K562 (cell line): ENCODE results near the gene CEACAM7. TPM values are rescaled to one million over a fixed set of nuclear protein-coding genes. Genes with fewer than 3 reads are reported as not detected.

Source experiments
- ATAC-seq: fragments of 200-7000 bp; cut with Tn5 transposase; 3 replicates; pipeline ENCODE4 v1.9.1; 2020; ENCODE audit warnings: moderate library complexity
- BruUV-seq: library from RNA; stranded (reverse); fragments of 400-500 nt; replicated peaks from 2 replicates; lab custom pipeline; 2021; lab: Mats Ljungman, UMichigan
- CTCF ChIA-PET: fragments of 300-600 bp; formaldehyde crosslinking; extraction: SDS; loops from one replicate; lab custom pipeline; 2021; ENCODE audit warnings: low intra/inter-chr PET ratio; lab: Yijun Ruan, JAX
- POLR2A ChIA-PET: fragments of 300-600, 350-650 bp; sonication (Branson Sonifier 250); formaldehyde crosslinking; extraction: SDS; loops from one replicate; lab custom pipeline; 2021; ENCODE audit warnings: antibody characterized with exemption, inconsistent platforms; lab: Yijun Ruan, JAX
- DNase-seq, 4 experiments: peaks; one replicate each; pipeline versions ENCODE4 v3.0.0 to v3.0.0-alpha.2; 2011 to 2018; ENCODE audit warnings: low spot score in 3 of 4, mixed read lengths in 3 of 4; ENCODE audit errors: extremely low read depth in 1 of 4
- FAIRE-seq: peaks from 2 replicates; lab custom pipeline; 2011; peaks lifted over from hg19 to GRCh38; lab: Jason Lieb, UNC
- H2AFZ ChIP-seq: 2 replicates; pipeline ENCODE4 v1.6.0; 2011; ENCODE audit warnings: low read depth, low read length, control low read depth, inconsistent platforms
- H3K27ac ChIP-seq: fragments of 200-600 bp; 3 replicates; pipeline ENCODE4 v1.8.0; 2011; ENCODE audit warnings: low read depth, mild to moderate bottlenecking, control low read depth, inconsistent platforms, low read length, moderate library complexity, mixed read lengths; ENCODE audit errors: extremely low read depth
- H3K27me3 ChIP-seq, 2 experiments: fragments of 300-600 bp in 1 of 2; 2 replicates in 1 of 2; 3 replicates in 1 of 2; pipeline versions ENCODE4 v1.6.0 to v1.8.0; 2011; ENCODE audit warnings: inconsistent platforms in 2 of 2, low read length in 2 of 2, mild to moderate bottlenecking in 1 of 2, mixed read lengths in 1 of 2, moderate library complexity in 1 of 2; ENCODE audit not compliant: control insufficient read depth in 2 of 2, insufficient read depth in 2 of 2
- H3K36me3 ChIP-seq: fragments of 300-600 bp; 3 replicates; pipeline ENCODE4 v1.8.0; 2011; ENCODE audit warnings: mild to moderate bottlenecking, low read length, inconsistent platforms; ENCODE audit not compliant: control insufficient read depth, insufficient read depth
- H3K4me1 ChIP-seq, 2 experiments: fragments of 200-600 bp in 1 of 2; replicated peaks in 1 of 2; 2 replicates in 1 of 2; 3 replicates in 1 of 2; pipeline versions ENCODE4 v1.5.1 to v1.8.0; 2011; ENCODE audit warnings: inconsistent platforms in 2 of 2, low read length in 2 of 2, mild to moderate bottlenecking in 1 of 2, mixed read lengths in 1 of 2, moderate library complexity in 1 of 2; ENCODE audit not compliant: control insufficient read depth in 2 of 2, insufficient read depth in 2 of 2
- H3K4me2 ChIP-seq: 2 replicates; pipeline ENCODE4 v1.6.1; 2011; ENCODE audit warnings: low read length, control low read depth, inconsistent platforms, mixed read lengths; ENCODE audit not compliant: insufficient read depth
- H3K4me3 ChIP-seq: fragments of 200-600 bp; sonication (generic), shearing (Covaris generic); 2 replicates; pipeline ENCODE4 v1.5.1; 2016; ENCODE audit warnings: control low read depth, inconsistent platforms
- H3K79me2 ChIP-seq: fragments of 200-600 bp; 3 replicates; pipeline ENCODE4 v1.8.0; 2011; ENCODE audit warnings: low read length, inconsistent platforms; ENCODE audit not compliant: control insufficient read depth, insufficient read depth
- H3K9ac ChIP-seq, 2 experiments: 2 replicates each; pipeline versions ENCODE4 v1.6.0 to v1.6.1; 2011; ENCODE audit warnings: low read depth in 2 of 2, low read length in 2 of 2, control low read depth in 1 of 2, inconsistent platforms in 1 of 2, mild to moderate bottlenecking in 1 of 2, mixed read lengths in 1 of 2; ENCODE audit not compliant: insufficient read depth in 1 of 2
- H3K9me1 ChIP-seq: one replicate; pipeline ENCODE4 v1.6.0; 2011; ENCODE audit warnings: inconsistent platforms, mild to moderate bottlenecking, low read length, moderate library complexity; ENCODE audit not compliant: control insufficient read depth, insufficient read depth
- H3K9me3 ChIP-seq: replicated peaks from 2 replicates; pipeline ENCODE4 v1.5.1; 2011; ENCODE audit warnings: low read depth, low read length, inconsistent platforms; ENCODE audit not compliant: control insufficient read depth, insufficient read depth
- H4K20me1 ChIP-seq: replicated peaks from 2 replicates; pipeline ENCODE4 v1.6.1; 2011; ENCODE audit warnings: low read length, inconsistent platforms, mixed read lengths; ENCODE audit not compliant: control insufficient read depth, insufficient read depth
- CAMTA2 ChIP-seq: fragments of 250-450 bp; sonication (Bioruptor Pico); conservative IDR thresholded peaks from 2 replicates; pipeline ENCODE4 v1.5.1; 2022
- HDAC2 ChIP-seq: fragments of 450-650 bp; IDR thresholded peaks from 2 replicates; pipeline ENCODE4 v1.6.1; 2016; ENCODE audit warnings: mild to moderate bottlenecking
- NCOA2 ChIP-seq, 2 experiments: fragments of 450-650 bp; IDR thresholded peaks; 2 replicates each; pipeline ENCODE4 v1.6.1; 2018; ENCODE audit warnings: mild to moderate bottlenecking in 2 of 2, moderate library complexity in 1 of 2; ENCODE audit not compliant: partially characterized antibody in 2 of 2
- XRCC3 ChIP-seq: fragments of 450-650 bp; IDR thresholded peaks from 2 replicates; pipeline ENCODE4 v1.6.1; 2017; ENCODE audit warnings: mild to moderate bottlenecking, moderate library complexity
- ZNF165 ChIP-seq: fragments of 250-450 bp; sonication (Bioruptor Pico); IDR thresholded peaks from 2 replicates; pipeline ENCODE4 v1.4.0; 2020; ENCODE audit warnings: borderline replicate concordance
- ZNF589 ChIP-seq: fragments of 200-800 bp; sonication (Bioruptor generic); IDR thresholded peaks from 2 replicates; pipeline ENCODE4 v1.6.1; 2016; ENCODE audit warnings: low read depth, missing genetic modification characterization, missing compliant biosample characterization
- ZNF79 ChIP-seq: fragments of 250-450 bp; sonication (Bioruptor Pico); IDR thresholded peaks from 2 replicates; pipeline ENCODE4 v1.4.0; 2020; ENCODE audit warnings: low read depth, mild to moderate bottlenecking, moderate library complexity
- WGBS: fragments of 100-300 bp; shearing (Covaris generic); methylation state at CpG from one replicate; pipeline ENCODE4 v1.1.6; 2016; ENCODE audit warnings: low coverage, mixed read lengths; ENCODE audit not compliant: insufficient coverage; ENCODE audit errors: missing lambda C conversion rate; 5-methylcytosine and 5-hydroxymethylcytosine counted together
- in situ Hi-C: fragments of 300-500 bp; cut with MboI; formaldehyde crosslinking; loops from 4 replicates; pipeline ENCODE4 v1.15.0; 2018; ENCODE audit warnings: inconsistent platforms, mixed read lengths
- intact Hi-C: fragments of 100-400 bp; cut with micrococcal nuclease; formaldehyde crosslinking; loops from 2 replicates; pipeline ENCODE4 v1.14.2; 2022
- polyA plus RNA-seq, 8 experiments: library from polyadenylated mRNA; depleted of rRNA in 4 of 8; stranded (reverse) in 5 of 8; unstranded in 3 of 8; fragments of >200 nt; fragmentation: Nextera tagmentation in 2 of 8; fragmentation: Illumina TruSeq in 1 of 8; extraction: Ambion mirVana in 2 of 8; extraction: Trizol in 1 of 8; gene quantifications; 2 replicates each; pipeline versions ENCODE4 v1.2.1 to v1.2.3, GENCODE V29; 2011 to 2014; ENCODE audit warnings: inconsistent platforms in 1 of 8, missing spikeins in 1 of 8
- total RNA-seq, 7 experiments: library from RNA; depleted of rRNA in 6 of 7; stranded (reverse); fragments of >200 nt in 6 of 7; fragmentation: Illumina TruSeq in 2 of 7; extraction: Trizol in 2 of 7; gene quantifications; 2 replicates each; pipeline versions ENCODE4 v1.2.1 to v1.2.3, GENCODE V29; 2011 to 2021; ENCODE audit warnings: low replicate concordance in 1 of 7
- TF ChIP-seq, protein P1 (sequence below): sonication (generic); formaldehyde crosslinking; IDR thresholded peaks from 2 replicates; pipeline ENCODE4 v1.8.0; 2022; ENCODE audit warnings: missing genetic modification reagents, mild to moderate bottlenecking, moderate library complexity, borderline replicate concordance
- TF ChIP-seq, protein P2 (sequence below): fragments of 450-650 bp; conservative IDR thresholded peaks from 2 replicates; pipeline ENCODE4 v1.6.1; 2016; ENCODE audit warnings: missing genetic modification characterization, low read depth, mild to moderate bottlenecking, control low read depth, missing compliant biosample characterization
- TF ChIP-seq, protein P3 (sequence below): fragments of 250-450 bp; sonication (Bioruptor Pico); IDR thresholded peaks from 2 replicates; pipeline ENCODE4 v1.5.0; 2021; ENCODE audit warnings: mild to moderate bottlenecking, borderline replicate concordance
- TF ChIP-seq, protein P4 (sequence below): fragments of 250-450 bp; sonication (Bioruptor Pico); IDR thresholded peaks from 2 replicates; pipeline ENCODE4 v1.5.1; 2021; ENCODE audit warnings: mild to moderate bottlenecking
- TF ChIP-seq, protein P5 (sequence below): fragments of 250-450 bp; sonication (Bioruptor Pico); IDR thresholded peaks from 2 replicates; pipeline ENCODE4 v1.8.0; 2021; ENCODE audit warnings: moderate library complexity, mild to moderate bottlenecking, inconsistent platforms

Gene CEACAM7
- total and polyA plus RNA-seq, 9 of the 15 experiments (the other 6 are each of a cell fraction or from before 2014, with no cell fraction given), result not detected

DNA sequence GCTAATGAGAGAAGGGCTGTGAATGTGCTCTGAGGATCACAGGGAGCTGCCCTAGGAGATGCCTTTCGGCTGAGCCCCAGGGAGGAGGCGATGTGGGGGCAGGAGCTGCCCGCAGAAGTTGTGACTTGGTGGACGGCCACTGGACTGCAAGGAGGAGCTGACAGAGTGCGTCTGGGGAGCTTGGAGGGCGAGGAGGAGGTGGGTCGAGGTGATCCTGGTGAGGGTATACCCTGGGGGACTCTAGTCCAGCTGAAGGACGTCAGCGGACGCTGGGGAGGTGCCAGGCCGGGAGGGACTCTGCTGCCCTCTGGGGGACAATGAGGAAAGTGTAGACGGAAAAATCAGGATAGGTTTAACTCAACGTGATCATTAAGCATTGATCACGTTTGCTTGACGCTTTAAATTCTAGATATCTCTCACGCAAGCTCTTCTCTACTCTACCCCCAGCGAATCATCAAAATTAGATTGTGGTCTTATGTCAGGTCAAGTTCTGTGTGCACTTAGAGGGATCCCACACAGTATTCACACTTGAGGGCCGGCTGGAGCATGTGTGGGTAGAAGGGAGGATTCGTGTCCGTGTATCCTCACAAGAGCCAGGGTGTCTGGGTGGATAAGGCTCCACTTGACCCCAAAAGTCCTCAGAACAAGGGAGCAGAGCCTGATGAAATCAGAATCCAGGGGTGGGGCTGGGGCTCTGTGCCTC, 3.3 kb upstream of the CEACAM7 start (continued):
- TF ChIP-seq, protein P1, sequence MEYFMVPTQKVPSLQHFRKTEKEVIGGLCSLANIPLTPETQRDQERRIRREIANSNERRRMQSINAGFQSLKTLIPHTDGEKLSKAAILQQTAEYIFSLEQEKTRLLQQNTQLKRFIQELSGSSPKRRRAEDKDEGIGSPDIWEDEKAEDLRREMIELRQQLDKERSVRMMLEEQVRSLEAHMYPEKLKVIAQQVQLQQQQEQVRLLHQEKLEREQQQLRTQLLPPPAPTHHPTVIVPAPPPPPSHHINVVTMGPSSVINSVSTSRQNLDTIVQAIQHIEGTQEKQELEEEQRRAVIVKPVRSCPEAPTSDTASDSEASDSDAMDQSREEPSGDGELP (CRISPR knock-in tag), result peak; percentile 16; the same call in 1 of the 2 replicates
- TF ChIP-seq HDAC2, result no peak
- TF ChIP-seq, protein P2, sequence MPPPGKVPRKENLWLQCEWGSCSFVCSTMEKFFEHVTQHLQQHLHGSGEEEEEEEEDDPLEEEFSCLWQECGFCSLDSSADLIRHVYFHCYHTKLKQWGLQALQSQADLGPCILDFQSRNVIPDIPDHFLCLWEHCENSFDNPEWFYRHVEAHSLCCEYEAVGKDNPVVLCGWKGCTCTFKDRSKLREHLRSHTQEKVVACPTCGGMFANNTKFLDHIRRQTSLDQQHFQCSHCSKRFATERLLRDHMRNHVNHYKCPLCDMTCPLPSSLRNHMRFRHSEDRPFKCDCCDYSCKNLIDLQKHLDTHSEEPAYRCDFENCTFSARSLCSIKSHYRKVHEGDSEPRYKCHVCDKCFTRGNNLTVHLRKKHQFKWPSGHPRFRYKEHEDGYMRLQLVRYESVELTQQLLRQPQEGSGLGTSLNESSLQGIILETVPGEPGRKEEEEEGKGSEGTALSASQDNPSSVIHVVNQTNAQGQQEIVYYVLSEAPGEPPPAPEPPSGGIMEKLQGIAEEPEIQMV (tag), result peak; percentile 70; the same call in 1 of the 2 replicates

DNA sequence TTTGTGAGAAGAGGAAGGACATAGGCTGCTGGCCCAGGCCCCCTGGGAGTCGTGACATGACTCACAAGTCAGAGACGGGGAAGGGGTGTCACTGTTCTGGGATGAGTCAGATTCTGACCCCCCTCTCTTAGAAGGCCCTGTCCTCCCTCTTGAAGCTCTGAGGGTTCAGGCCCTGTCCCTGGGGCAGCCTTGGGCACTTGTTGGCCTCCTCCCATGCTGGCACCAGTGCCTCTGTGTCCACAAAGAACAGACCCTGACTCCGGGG, 2.7 kb upstream of the CEACAM7 start:
- H3K27ac ChIP-seq, result no peak overlapping the region
- no peak overlapping the region for H3K4me2 ChIP-seq
- in situ Hi-C loops, result no loop called here
- TF ChIP-seq ZNF165 (CRISPR knock-in tag), result no peak
- TF ChIP-seq CAMTA2, result no peak
- no peak for TF ChIP-seq XRCC3
- no peak for TF ChIP-seq NCOA2 (IDR thresholded peaks at IDR 0.05; ENCODE audit: partially characterized antibody in 2 of 2)
- TF ChIP-seq ZNF589 (CRISPR knock-in tag), result no peak
- TF ChIP-seq, protein P3, sequence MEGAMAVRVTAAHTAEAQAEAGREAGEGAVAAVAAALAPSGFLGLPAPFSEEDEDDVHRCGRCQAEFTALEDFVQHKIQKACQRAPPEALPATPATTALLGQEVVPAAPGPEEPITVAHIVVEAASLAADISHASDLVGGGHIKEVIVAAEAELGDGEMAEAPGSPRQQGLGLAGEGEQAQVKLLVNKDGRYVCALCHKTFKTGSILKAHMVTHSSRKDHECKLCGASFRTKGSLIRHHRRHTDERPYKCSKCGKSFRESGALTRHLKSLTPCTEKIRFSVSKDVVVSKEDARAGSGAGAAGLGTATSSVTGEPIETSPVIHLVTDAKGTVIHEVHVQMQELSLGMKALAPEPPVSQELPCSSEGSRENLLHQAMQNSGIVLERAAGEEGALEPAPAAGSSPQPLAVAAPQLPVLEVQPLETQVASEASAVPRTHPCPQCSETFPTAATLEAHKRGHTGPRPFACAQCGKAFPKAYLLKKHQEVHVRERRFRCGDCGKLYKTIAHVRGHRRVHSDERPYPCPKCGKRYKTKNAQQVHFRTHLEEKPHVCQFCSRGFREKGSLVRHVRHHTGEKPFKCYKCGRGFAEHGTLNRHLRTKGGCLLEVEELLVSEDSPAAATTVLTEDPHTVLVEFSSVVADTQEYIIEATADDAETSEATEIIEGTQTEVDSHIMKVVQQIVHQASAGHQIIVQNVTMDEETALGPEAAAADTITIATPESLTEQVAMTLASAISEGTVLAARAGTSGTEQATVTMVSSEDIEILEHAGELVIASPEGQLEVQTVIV (CRISPR knock-in tag), result no peak
- no peak for TF ChIP-seq ZNF79
- TF ChIP-seq, protein P4, sequence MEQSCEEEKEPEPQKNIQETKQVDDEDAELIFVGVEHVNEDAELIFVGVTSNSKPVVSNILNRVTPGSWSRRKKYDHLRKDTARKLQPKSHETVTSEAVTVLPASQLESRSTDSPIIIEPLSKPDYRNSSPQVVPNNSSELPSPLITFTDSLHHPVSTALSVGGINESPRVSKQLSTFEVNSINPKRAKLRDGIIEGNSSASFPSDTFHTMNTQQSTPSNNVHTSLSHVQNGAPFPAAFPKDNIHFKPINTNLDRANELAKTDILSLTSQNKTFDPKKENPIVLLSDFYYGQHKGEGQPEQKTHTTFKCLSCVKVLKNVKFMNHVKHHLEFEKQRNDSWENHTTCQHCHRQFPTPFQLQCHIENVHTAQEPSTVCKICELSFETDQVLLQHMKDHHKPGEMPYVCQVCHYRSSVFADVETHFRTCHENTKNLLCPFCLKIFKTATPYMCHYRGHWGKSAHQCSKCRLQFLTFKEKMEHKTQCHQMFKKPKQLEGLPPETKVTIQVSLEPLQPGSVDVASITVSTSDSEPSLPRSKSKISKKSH (CRISPR knock-in tag), result no peak
- TF ChIP-seq, protein P5, sequence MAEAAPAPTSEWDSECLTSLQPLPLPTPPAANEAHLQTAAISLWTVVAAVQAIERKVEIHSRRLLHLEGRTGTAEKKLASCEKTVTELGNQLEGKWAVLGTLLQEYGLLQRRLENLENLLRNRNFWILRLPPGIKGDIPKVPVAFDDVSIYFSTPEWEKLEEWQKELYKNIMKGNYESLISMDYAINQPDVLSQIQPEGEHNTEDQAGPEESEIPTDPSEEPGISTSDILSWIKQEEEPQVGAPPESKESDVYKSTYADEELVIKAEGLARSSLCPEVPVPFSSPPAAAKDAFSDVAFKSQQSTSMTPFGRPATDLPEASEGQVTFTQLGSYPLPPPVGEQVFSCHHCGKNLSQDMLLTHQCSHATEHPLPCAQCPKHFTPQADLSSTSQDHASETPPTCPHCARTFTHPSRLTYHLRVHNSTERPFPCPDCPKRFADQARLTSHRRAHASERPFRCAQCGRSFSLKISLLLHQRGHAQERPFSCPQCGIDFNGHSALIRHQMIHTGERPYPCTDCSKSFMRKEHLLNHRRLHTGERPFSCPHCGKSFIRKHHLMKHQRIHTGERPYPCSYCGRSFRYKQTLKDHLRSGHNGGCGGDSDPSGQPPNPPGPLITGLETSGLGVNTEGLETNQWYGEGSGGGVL, result no peak
- no peaks in the 10 kb centered on the region for H3K9me1 ChIP-seq
- POLR2A ChIA-PET, result no interaction called here
- CTCF ChIA-PET, result no interaction called here
- DNase-seq (no peak), ATAC-seq (no peak), FAIRE-seq (no peak)
- no peaks in the 10 kb centered on the region for H3K79me2 ChIP-seq
- no peaks in the 10 kb centered on the region for H3K36me3 ChIP-seq
- H3K27me3 ChIP-seq, result no peaks in the 10 kb centered on the region; a peak in 1 of 5 replicates
- no TSS peak for BruUV-seq
- intact Hi-C loops, result loop anchor here (5.0 kb wide), 1 partner anchor 48 kb away; no protein-coding TSS in a partner anchor
- WGBS, result 0% methylated on average over 3 of the region's 3 CpGs
- no peak overlapping the region for H3K9ac ChIP-seq
- H3K4me1 ChIP-seq, result no peaks in the 10 kb centered on the region; a peak in 1 of 5 replicates
- no peaks in the 10 kb centered on the region for H4K20me1 ChIP-seq
- no peak overlapping the region for H2AFZ ChIP-seq
- no peaks in the 10 kb centered on the region for H3K9me3 ChIP-seq
- no peak overlapping the region for H3K4me3 ChIP-seq
